Nasal cavity respiratory epithelium epithelial cell of viscerocranial mucosa (primary cell): Measurements from ENCODE around the gene IQCE. TPM values are rescaled to one million over a fixed set of nuclear protein-coding genes. Genes with fewer than 3 reads are reported as not detected.

ENCODE experiments used
- total RNA-seq: library from RNA; depleted of rRNA; stranded (reverse); fragments of >200 nt; gene quantifications from 2 replicates; pipeline ENCODE4 v1.2.3, GENCODE V29; 2014

The IQCE gene, protein sequence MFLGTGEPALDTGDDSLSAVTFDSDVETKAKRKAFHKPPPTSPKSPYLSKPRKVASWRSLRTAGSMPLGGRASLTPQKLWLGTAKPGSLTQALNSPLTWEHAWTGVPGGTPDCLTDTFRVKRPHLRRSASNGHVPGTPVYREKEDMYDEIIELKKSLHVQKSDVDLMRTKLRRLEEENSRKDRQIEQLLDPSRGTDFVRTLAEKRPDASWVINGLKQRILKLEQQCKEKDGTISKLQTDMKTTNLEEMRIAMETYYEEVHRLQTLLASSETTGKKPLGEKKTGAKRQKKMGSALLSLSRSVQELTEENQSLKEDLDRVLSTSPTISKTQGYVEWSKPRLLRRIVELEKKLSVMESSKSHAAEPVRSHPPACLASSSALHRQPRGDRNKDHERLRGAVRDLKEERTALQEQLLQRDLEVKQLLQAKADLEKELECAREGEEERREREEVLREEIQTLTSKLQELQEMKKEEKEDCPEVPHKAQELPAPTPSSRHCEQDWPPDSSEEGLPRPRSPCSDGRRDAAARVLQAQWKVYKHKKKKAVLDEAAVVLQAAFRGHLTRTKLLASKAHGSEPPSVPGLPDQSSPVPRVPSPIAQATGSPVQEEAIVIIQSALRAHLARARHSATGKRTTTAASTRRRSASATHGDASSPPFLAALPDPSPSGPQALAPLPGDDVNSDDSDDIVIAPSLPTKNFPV
- 6.2 and 13.4 TPM in 2 replicates for total RNA-seq

DNA sequence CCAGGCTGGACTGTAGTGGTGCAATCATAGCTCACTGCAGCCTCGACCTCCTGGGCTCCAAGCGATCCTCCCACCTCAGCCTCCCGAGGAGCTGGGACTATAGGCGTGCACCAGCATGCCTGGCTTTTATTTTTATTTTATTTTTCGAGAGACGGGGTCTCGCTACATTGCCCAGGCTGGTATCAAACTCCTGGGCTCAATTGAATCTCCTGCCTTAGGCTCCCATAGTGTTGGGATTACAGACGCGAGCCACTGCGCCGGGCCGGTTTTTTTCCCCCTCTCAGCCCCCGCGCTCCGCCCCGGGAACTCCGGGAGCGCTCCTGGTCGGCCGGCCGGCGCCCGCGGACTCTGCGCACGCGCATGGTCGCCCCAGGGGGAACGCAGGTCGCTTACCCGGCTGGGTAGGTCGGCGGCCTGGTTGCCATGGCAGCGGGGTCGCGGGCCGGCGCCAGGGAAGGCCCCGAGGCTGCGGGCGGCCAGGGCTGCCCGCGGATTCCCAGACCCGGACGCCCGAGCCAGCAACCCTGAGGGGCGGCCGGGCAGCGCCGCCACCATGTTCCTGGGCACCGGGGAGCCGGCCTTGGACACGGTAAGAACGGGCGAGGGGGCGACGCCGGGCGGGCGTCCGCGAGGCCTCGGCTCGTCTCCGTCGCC is at the start of gene IQCE:
Gene IQCE, plus strand, starts transcription at position 351 of the 654 bp plus-strand sequence. Its CDS starts 203 bp downstream, at position 554.

DNA sequence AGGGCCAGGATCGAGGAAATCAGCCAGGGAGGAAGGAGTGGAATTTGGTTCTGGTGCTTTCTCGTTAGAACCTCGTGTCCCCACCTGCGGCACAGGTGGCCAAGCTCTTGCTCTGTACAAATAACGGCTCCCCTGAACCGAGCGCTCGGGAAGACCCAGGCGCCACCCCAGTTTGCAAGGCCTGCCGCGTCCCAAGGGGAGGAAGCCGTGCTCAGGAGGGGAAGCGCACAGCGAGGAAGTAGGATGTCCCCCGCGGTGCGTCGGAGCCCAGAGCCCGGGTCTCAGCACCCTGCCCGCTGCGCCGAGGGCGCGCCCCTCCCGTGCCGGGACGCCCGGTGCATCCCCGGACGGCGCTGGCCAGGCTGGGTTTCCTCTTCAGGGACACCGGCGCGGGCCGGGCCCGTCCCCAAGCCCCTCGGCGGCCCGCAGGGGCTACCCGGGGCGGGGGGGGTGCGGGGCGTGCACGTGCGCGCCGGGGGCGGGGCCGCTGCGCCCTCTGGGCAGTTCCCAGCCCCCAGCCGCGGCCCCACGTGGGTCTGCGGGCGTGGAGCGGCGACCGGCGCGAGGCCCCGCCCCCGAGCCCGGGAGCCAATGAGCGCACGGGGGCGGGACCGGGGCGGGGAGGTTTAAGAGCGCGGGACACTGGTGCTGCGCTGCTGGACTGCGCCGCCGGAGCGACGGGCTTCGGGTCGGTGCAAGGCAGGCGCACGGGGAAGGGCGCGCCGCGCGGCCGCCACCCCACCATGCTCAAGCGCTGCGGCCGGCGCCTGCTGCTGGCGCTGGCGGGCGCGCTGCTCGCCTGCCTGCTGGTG is 39.5 kb upstream of the IQCE start, which contains the start of gene LFNG:
Gene LFNG, plus strand, starts transcription at position 656 of the 812 bp plus-strand sequence. Its CDS starts 88 bp downstream, at position 744.

DNA sequence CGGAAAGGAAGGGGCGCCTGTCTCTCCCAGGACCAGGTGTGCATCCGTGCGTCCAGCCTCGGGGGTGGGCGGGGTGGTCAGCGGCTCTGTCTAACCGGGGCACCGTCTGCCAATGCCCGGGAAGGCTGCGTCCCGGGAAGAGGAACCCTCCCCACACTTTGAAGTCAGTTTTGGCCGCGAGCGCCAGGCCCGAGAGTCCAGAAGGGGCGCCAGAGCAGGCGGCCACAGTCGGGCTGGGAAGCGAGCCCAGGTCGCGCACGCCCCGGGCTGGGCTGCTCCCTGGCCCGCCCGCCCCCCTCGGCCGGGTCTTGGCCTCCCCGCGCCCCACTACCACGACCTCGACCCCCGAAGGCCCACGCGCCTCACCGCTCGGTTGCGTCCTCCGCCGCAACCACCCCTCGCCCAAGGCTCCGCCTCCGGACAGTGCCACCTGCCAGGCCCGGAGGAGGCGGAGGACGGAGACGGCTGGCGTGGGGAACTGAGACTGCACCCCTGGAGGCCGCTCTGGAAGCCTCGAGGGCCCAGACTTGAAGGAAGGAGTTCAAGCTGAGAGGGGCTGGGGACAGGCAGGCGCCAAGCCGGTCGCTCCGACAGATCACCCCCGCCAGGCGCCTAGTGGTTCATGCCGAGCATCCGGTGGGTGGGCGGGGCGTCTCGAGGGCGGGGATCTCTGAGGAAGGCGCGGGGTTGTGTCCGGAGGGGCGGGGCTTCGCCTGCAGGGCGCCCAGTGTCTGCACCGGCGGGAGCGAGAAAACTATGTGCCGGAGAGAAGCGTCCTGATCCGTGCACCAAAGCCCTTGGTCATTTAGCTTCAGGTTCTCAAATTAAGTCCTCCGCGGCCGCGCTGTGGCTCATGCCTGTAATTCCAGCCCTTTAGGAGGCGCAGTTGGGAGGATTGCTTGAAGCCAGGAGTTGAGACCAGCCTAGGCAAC is 3.4 kb upstream of the IQCE start, which contains the start of gene BRAT1:
Gene BRAT1, minus strand, starts transcription at position 404 of the 932 bp plus-strand sequence. CDS start 1,093 bp downstream, outside the sequence.

DNA sequence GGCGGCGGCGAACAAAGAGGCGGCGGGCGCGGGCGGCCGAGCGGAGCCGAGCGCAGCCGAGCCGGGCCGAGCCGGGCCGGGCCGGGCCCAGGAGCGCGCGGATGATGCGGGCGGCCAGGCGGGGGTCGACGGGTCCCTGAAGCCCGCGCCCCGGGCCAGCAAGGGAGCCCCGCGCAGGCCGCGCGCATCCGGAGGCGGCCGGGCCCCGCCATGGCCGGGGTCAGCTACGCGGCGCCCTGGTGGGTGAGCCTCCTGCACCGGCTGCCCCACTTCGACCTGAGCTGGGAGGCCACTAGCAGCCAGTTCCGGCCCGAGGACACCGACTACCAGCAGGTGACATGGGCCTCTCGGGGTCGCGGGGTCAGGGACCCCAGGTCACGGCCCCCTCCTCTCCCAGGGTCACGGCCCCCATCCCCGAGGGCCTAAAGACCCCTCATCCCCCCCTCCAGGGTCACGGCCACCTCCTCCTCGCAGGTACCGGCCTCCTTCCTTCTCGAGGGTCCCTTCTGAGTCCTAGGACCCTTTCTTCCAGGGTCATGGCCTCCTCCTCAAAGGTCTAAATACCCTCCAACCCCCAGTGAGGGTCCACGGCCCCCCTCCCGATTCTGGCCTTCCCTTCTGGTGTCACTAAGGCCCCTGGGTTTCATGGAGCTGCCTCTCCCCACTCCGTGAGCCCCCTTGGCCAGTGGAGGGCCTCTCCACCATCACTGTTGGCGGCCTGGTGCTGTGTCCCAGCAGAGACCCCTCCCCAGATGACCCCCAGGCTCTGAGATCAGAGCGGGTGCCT is 73.4 kb downstream of the IQCE start, which contains the start of gene TTYH3:
Gene TTYH3, plus strand, starts transcription at position 41 of the 787 bp plus-strand sequence. Its CDS starts 170 bp downstream, at position 211.

Other genes with a start within 250 kb of the IQCE start
- gene SNX8, start 244.5 kb upstream of the IQCE start, total RNA-seq: 10.6 and 15.2 TPM in 2 replicates
- gene EIF3B, start 204.2 kb upstream of the IQCE start, total RNA-seq: 182 and 242 TPM in 2 replicates
- 0.34 and 6.1 TPM in 2 replicates for gene CHST12, start 155.4 kb upstream of the IQCE start, total RNA-seq
- gene GRIFIN, start 82.6 kb upstream of the IQCE start, total RNA-seq: not detected in 2 replicates
- gene LFNG, start 39.2 kb upstream of the IQCE start, total RNA-seq: 0.34 and 6.2 TPM in 2 replicates
- 18.1 and 26.8 TPM in 2 replicates for gene BRAT1, start 3.5 kb upstream of the IQCE start, total RNA-seq
- gene TTYH3, start 73.0 kb downstream of the IQCE start, total RNA-seq: 12.3 and 54.7 TPM in 2 replicates
- under 0.01 TPM in 1 of 2 replicates, not detected in the other for gene AMZ1, start 129.2 kb downstream of the IQCE start, total RNA-seq